H1 (cell line): ENCODE data around the gene RGS6. TPM values are rescaled to one million over a fixed set of nuclear protein-coding genes. Genes with fewer than 3 reads are reported as not detected.

Source experiments
- BACH1 ChIP-seq: IDR thresholded peaks from 2 replicates; pipeline ENCODE4 v1.6.1; 2012; ENCODE audit warnings: low read length, improper control_type of control experiment
- CHD2 ChIP-seq: IDR thresholded peaks from 2 replicates; pipeline ENCODE4 v1.6.1; 2012; ENCODE audit warnings: low read length, improper control_type of control experiment
- JUN ChIP-seq: IDR thresholded peaks from 2 replicates; pipeline ENCODE4 v1.6.1; 2011; ENCODE audit warnings: low read depth, mild to moderate bottlenecking, improper control_type of control experiment, low read length
- KDM4A ChIP-seq: IDR thresholded peaks from one replicate; pipeline ENCODE4 v1.7.1; 2012; ENCODE audit warnings: low read depth, mild to moderate bottlenecking, moderate library complexity, low read length, inconsistent platforms; ENCODE audit not compliant: severe bottlenecking
- NRF1 ChIP-seq: IDR thresholded peaks from 2 replicates; pipeline ENCODE4 v1.6.1; 2011; ENCODE audit warnings: mild to moderate bottlenecking, low read depth, low read length, improper control_type of control experiment
- SP2 ChIP-seq: IDR thresholded peaks from 2 replicates; pipeline ENCODE4 v1.6.1; 2012; ENCODE audit warnings: mild to moderate bottlenecking, low read length, inconsistent platforms
- YY1 ChIP-seq: IDR thresholded peaks from 2 replicates; pipeline ENCODE4 v1.6.1; 2011; ENCODE audit warnings: low read depth, mild to moderate bottlenecking, low read length
- ZNF274 ChIP-seq: IDR thresholded peaks from 2 replicates; pipeline ENCODE4 v1.7.0; 2012; ENCODE audit warnings: low read length, borderline replicate concordance; ENCODE audit errors: extremely low read depth
- polyA plus RNA-seq, 7 experiments: library from polyadenylated mRNA; depleted of rRNA in 3 of 7; stranded (reverse) in 5 of 7; unstranded in 2 of 7; fragments of >200 nt in 5 of 7; fragments of 200-250 nt in 2 of 7; gene quantifications; 1 replicate in 5 of 7; 2 replicates in 1 of 7; 4 replicates in 1 of 7; pipeline versions ENCODE4 v1.2.1 to v1.2.3, GENCODE V29; 2011 to 2013; ENCODE audit warnings: missing spikeins in 2 of 7, mixed read lengths in 2 of 7
- total RNA-seq: library from RNA; stranded (reverse); fragmentation: NEBNext Ultra II Directional; extraction: Animal tissue kit (Norgen Biotek cat#: 25700); gene quantifications from 2 replicates; pipeline ENCODE4 v1.2.1, GENCODE V29; 2021

The RGS6 gene
- total and polyA plus RNA-seq, 2 of the 8 experiments (the other 6 are each of a cell fraction or from before 2014, with no cell fraction given) = 0.26 to 1.1 TPM

DNA sequence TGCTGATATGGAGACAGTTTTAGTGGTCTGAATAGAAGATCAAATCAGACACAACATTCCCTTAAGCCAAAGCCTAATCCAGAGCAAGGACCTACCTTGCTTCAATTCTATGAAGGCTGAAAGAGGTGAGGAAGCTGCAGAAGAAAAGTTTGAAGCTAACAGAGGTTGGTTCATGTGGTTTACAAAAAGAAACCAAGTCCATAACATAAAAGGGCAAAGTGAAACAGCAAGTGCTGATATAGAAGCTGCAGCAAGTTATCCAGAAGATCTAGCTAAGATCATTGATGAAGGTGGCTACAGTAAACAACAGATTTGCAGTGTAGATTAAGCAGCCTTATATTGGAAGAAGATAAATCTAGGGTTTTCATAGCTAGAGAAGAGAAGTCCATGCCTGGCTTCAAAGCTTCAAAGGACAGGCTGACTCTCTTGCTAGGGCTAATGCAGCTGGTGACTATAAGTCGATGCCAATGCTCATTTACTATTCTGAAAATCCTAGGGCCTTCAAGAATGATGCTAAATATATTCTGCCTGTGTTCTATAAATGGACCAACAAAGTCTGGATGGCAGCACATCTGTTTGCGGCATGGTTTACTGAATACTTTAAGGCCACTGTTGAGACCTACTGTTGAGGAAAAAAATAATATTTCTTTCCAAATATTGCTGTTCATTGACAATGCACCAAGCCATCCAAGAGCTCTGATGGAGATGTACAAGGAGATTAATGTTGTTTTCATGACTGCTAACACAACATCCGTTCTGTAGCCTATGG lies 600.6 kb downstream of the RGS6 start (continued):
- TF ChIP-seq YY1 = no peak
- TF ChIP-seq ZNF274 = no peak
- no peak for TF ChIP-seq NRF1
- TF ChIP-seq BACH1 = no peak
- TF ChIP-seq KDM4A = no peak
- TF ChIP-seq CHD2 = no peak
- no peak for TF ChIP-seq JUN
- no peak for TF ChIP-seq SP2
- TF ChIP-seq, all 59 proteins: peak for 0
